ENCODE data around the gene ZNF609.

DNA sequence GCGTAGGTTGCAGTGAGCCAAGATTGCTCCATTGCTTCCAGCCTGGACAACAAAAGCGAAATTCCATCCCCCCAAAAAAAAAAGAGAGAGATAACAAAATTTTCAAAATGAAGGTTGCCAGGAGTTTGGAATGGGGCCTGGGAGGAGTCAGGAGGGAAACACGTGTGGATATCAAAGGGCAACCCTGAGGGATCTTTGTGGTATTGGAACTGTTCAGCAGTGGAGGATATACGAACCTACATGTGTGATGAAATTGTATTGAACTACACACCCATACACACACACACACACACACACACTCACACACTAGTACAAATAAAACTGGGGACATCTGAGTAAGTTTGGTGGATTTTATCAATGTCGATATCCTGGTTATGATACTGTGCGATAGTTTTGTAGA, 253.2 kb downstream of the ZNF609 start:
- TF ChIP-seq ZNF274 (IDR thresholded peaks at IDR 0.05; ENCODE audit: low read depth, low read length): no peak
- TF ChIP-seq SUZ12 (IDR thresholded peaks at IDR 0.05; ENCODE audit: extremely low read depth, insufficient read depth, insufficient read length): no peak
